HEK293 (cell line): ENCODE results near the gene UNC119.

Experiments used
- CTCF ChIA-PET: fragments of 350-600 bp; formaldehyde crosslinking; extraction: SDS; loops from one replicate; lab custom pipeline; 2021; ENCODE audit warnings: antibody characterized with exemption; lab: Yijun Ruan, JAX
- POLR2A ChIA-PET: fragments of 300-600 bp; formaldehyde crosslinking; extraction: SDS; loops from one replicate; lab custom pipeline; 2020; ENCODE audit warnings: antibody characterized with exemption, inconsistent platforms; lab: Yijun Ruan, JAX
- H3K27ac ChIP-seq: fragments of 200-500 bp; sonication (Bioruptor generic); 2 replicates; pipeline ENCODE4 v1.5.1; 2014; ENCODE audit warnings: low read depth, low read length, control low read depth, inconsistent platforms; ENCODE audit errors: extremely low read depth
- H3K36me3 ChIP-seq, 2 experiments: fragments of 200-500 bp in 1 of 2; sonication (Bioruptor generic) in 1 of 2; 1 replicate in 1 of 2; 2 replicates in 1 of 2; pipeline ENCODE4 v1.5.1; 2014 to 2017; ENCODE audit warnings: inconsistent platforms in 2 of 2, low read length in 2 of 2; ENCODE audit not compliant: control insufficient read depth in 2 of 2, insufficient read depth in 1 of 2
- H3K4me1 ChIP-seq: fragments of 200-500 bp; sonication (Bioruptor generic); 2 replicates; pipeline ENCODE4 v1.5.1; 2014; ENCODE audit warnings: mild to moderate bottlenecking, low read length, inconsistent platforms; ENCODE audit not compliant: control insufficient read depth, insufficient read depth
- H3K4me3 ChIP-seq: 2 replicates; pipeline ENCODE4 v1.5.1; 2011; ENCODE audit warnings: low read depth, mild to moderate bottlenecking, control low read depth, low read length, moderate library complexity
- H3K9me3 ChIP-seq: fragments of 200-500 bp; sonication (Bioruptor generic); 2 replicates; pipeline ENCODE4 v1.5.1; 2014; ENCODE audit warnings: low read depth, low read length, inconsistent platforms; ENCODE audit not compliant: control insufficient read depth, insufficient read depth
- OVOL3 ChIP-seq: fragments of 450-650 bp; formaldehyde crosslinking; IDR thresholded peaks from 2 replicates; pipeline ENCODE4 v1.5.1; 2016; ENCODE audit warnings: missing biosample characterization, missing genetic modification characterization
- REPIN1 ChIP-seq: fragments of 450-650 bp; formaldehyde crosslinking; IDR thresholded peaks from 2 replicates; pipeline ENCODE4 v1.5.1; 2017; ENCODE audit warnings: missing biosample characterization, missing genetic modification characterization, low read depth
- YY1 ChIP-seq: fragments of 450-650 bp; formaldehyde crosslinking; IDR thresholded peaks from 2 replicates; pipeline ENCODE4 v1.5.1; 2018; ENCODE audit warnings: missing biosample characterization, missing genetic modification characterization
- ZEB2 ChIP-seq: fragments of 450-650 bp; formaldehyde crosslinking; IDR thresholded peaks from 2 replicates; pipeline ENCODE4 v1.5.1; 2016; ENCODE audit warnings: missing biosample characterization, missing genetic modification characterization
- ZNF112 ChIP-seq: fragments of 450-650 bp; formaldehyde crosslinking; IDR thresholded peaks from 2 replicates; pipeline ENCODE4 v1.5.0; 2017; ENCODE audit warnings: missing biosample characterization, missing genetic modification characterization
- ZNF23 ChIP-seq: fragments of 450-650 bp; formaldehyde crosslinking; IDR thresholded peaks from 2 replicates; pipeline ENCODE4 v1.5.1; 2016; ENCODE audit warnings: missing biosample characterization, missing genetic modification characterization, borderline replicate concordance
- ZNF274 ChIP-seq, 2 experiments: fragments of 200-500 bp in 1 of 2; fragments of 450-650 bp in 1 of 2; sonication (Bioruptor generic) in 1 of 2; formaldehyde crosslinking in 1 of 2; IDR thresholded peaks; 2 replicates each; pipeline versions ENCODE4 v1.5.1 to v1.6.1; 2014 to 2016; ENCODE audit warnings: borderline replicate concordance in 1 of 2, inconsistent platforms in 1 of 2, low read length in 1 of 2, missing biosample characterization in 1 of 2, missing genetic modification characterization in 1 of 2
- ZNF292 ChIP-seq: fragments of 450-650 bp; formaldehyde crosslinking; IDR thresholded peaks from 2 replicates; pipeline ENCODE4 v1.5.1; 2016; ENCODE audit warnings: low read depth, missing biosample characterization, missing genetic modification characterization, borderline replicate concordance
- ZNF362 ChIP-seq: fragments of 450-650 bp; formaldehyde crosslinking; IDR thresholded peaks from 2 replicates; pipeline ENCODE4 v1.5.1; 2016; ENCODE audit warnings: missing biosample characterization, missing genetic modification characterization
- ZNF398 ChIP-seq: fragments of 450-650 bp; formaldehyde crosslinking; IDR thresholded peaks from 2 replicates; pipeline ENCODE4 v1.5.1; 2017; ENCODE audit warnings: missing biosample characterization, missing genetic modification characterization
- ZNF521 ChIP-seq: fragments of 450-650 bp; formaldehyde crosslinking; IDR thresholded peaks from 2 replicates; pipeline ENCODE4 v1.5.1; 2017; ENCODE audit warnings: missing biosample characterization, mild to moderate bottlenecking, missing genetic modification characterization
- ZNF768 ChIP-seq: fragments of 450-650 bp; formaldehyde crosslinking; IDR thresholded peaks from 2 replicates; pipeline ENCODE4 v1.5.1; 2018; ENCODE audit warnings: missing biosample characterization, mild to moderate bottlenecking, missing genetic modification characterization
- TF ChIP-seq, protein P1 (sequence below): fragments of 450-650 bp; formaldehyde crosslinking; IDR thresholded peaks from 2 replicates; pipeline ENCODE4 v1.5.1; 2016; ENCODE audit warnings: missing biosample characterization, missing genetic modification characterization, borderline replicate concordance
- TF ChIP-seq, protein P2 (sequence below): fragments of 450-650 bp; formaldehyde crosslinking; optimal IDR thresholded peaks from 2 replicates; pipeline ENCODE3; 2016; ENCODE audit warnings: missing biosample characterization, mild to moderate bottlenecking, missing genetic modification characterization
- TF ChIP-seq, protein P3 (sequence below): fragments of 450-650 bp; formaldehyde crosslinking; IDR thresholded peaks from 2 replicates; pipeline ENCODE4 v1.5.1; 2016; ENCODE audit warnings: missing biosample characterization, missing genetic modification characterization, low read depth
- TF ChIP-seq, protein P4 (sequence below): fragments of 450-650 bp; formaldehyde crosslinking; IDR thresholded peaks from 2 replicates; pipeline ENCODE4; 2016; ENCODE audit warnings: missing biosample characterization, missing genetic modification characterization

Gene UNC119

GRCh38 chr17:28547096-28547622, 5.3 kb downstream of the UNC119 start:
- Histone ChIP-seq H3K27ac (no peak overlapping the region), H3K4me1 (peaks cover 8% of the 10 kb centered on the region), H3K4me3 (no peak overlapping the region), H3K36me3 (peaks cover 5 to 23% of the 10 kb centered on the region in 2 experiments; a peak in 2 of 3 replicates), H3K9me3 (no peaks in the 10 kb centered on the region)
- no peak for TF ChIP-seq ZNF274 (IDR thresholded peaks at IDR 0.05; ENCODE audit: low read length)
- no peak for TF ChIP-seq ZNF274 (tag by site-specific recombination; IDR thresholded peaks at IDR 0.05; ENCODE audit: borderline replicate concordance)
- TF ChIP-seq ZNF23 (tag by site-specific recombination): no peak
- no peak for TF ChIP-seq YY1 (tag by site-specific recombination)
- TF ChIP-seq ZNF362 (tag by site-specific recombination): no peak
- TF ChIP-seq, protein P1, sequence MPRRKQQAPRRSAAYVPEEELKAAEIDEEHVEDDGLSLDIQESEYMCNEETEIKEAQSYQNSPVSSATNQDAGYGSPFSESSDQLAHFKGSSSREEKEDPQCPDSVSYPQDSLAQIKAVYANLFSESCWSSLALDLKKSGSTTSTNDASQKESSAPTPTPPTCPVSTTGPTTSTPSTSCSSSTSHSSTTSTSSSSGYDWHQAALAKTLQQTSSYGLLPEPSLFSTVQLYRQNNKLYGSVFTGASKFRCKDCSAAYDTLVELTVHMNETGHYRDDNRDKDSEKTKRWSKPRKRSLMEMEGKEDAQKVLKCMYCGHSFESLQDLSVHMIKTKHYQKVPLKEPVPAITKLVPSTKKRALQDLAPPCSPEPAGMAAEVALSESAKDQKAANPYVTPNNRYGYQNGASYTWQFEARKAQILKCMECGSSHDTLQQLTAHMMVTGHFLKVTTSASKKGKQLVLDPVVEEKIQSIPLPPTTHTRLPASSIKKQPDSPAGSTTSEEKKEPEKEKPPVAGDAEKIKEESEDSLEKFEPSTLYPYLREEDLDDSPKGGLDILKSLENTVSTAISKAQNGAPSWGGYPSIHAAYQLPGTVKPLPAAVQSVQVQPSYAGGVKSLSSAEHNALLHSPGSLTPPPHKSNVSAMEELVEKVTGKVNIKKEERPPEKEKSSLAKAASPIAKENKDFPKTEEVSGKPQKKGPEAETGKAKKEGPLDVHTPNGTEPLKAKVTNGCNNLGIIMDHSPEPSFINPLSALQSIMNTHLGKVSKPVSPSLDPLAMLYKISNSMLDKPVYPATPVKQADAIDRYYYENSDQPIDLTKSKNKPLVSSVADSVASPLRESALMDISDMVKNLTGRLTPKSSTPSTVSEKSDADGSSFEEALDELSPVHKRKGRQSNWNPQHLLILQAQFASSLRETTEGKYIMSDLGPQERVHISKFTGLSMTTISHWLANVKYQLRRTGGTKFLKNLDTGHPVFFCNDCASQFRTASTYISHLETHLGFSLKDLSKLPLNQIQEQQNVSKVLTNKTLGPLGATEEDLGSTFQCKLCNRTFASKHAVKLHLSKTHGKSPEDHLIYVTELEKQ: no peak
- TF ChIP-seq, protein P2, sequence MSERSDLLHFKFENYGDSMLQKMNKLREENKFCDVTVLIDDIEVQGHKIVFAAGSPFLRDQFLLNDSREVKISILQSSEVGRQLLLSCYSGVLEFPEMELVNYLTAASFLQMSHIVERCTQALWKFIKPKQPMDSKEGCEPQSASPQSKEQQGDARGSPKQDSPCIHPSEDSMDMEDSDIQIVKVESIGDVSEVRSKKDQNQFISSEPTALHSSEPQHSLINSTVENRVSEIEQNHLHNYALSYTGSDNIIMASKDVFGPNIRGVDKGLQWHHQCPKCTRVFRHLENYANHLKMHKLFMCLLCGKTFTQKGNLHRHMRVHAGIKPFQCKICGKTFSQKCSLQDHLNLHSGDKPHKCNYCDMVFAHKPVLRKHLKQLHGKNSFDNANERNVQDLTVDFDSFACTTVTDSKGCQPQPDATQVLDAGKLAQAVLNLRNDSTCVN (tag by site-specific recombination): no peak
- no peak for TF ChIP-seq REPIN1 (tag by site-specific recombination)
- TF ChIP-seq ZNF768: no peak
- no peak for TF ChIP-seq ZEB2 (tag by site-specific recombination)
- no peak for TF ChIP-seq ZNF521 (tag by site-specific recombination)
- TF ChIP-seq ZNF398: no peak
- no peak for TF ChIP-seq OVOL3 (tag by site-specific recombination)
- no peak for TF ChIP-seq ZNF292
- TF ChIP-seq, protein P3, sequence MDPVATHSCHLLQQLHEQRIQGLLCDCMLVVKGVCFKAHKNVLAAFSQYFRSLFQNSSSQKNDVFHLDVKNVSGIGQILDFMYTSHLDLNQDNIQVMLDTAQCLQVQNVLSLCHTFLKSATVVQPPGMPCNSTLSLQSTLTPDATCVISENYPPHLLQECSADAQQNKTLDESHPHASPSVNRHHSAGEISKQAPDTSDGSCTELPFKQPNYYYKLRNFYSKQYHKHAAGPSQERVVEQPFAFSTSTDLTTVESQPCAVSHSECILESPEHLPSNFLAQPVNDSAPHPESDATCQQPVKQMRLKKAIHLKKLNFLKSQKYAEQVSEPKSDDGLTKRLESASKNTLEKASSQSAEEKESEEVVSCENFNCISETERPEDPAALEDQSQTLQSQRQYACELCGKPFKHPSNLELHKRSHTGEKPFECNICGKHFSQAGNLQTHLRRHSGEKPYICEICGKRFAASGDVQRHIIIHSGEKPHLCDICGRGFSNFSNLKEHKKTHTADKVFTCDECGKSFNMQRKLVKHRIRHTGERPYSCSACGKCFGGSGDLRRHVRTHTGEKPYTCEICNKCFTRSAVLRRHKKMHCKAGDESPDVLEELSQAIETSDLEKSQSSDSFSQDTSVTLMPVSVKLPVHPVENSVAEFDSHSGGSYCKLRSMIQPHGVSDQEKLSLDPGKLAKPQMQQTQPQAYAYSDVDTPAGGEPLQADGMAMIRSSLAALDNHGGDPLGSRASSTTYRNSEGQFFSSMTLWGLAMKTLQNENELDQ (tag by site-specific recombination): no peak
- TF ChIP-seq, protein P4, sequence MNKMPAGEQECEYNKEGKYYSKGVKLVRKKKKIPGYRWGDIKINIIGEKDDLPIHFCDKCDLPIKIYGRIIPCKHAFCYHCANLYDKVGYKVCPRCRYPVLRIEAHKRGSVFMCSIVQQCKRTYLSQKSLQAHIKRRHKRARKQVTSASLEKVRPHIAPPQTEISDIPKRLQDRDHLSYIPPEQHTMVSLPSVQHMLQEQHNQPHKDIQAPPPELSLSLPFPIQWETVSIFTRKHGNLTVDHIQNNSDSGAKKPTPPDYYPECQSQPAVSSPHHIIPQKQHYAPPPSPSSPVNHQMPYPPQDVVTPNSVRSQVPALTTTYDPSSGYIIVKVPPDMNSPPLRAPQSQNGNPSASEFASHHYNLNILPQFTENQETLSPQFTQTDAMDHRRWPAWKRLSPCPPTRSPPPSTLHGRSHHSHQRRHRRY (tag by site-specific recombination): no peak
- TF ChIP-seq ZNF112 (tag by site-specific recombination): no peak
- POLR2A ChIA-PET: interaction anchor here (0.5 to 8.9 kb wide), 3 partner anchors 24 to 689 kb away, joined by 3 to 68 read pairs (median 5); partner anchors contain the start of genes BLTP2 and PIGS
- CTCF ChIA-PET: interaction anchor here (0.6 to 6.8 kb wide), 23 partner anchors 7 to 579 kb away, joined by 3 to 46 read pairs (median 3); partner anchors contain the start of genes PIGS and RSKR
